Pancreas (tissue), 10 donors: ENCODE data around the gene POP4. TPM values are rescaled to one million over a fixed set of nuclear protein-coding genes. Genes with fewer than 3 reads are reported as not detected.

Source experiments
- ATAC-seq, 4 donors: fragments of 200-7000 bp; cut with Tn5 transposase; one replicate each; pipeline versions ENCODE4 v1.8.0 to v1.9.1; 2020; ENCODE audit warnings: mild to moderate bottlenecking in 4 of 4, moderate library complexity in 4 of 4
- DNase-seq, 6 donors: peaks; one replicate each; pipeline ENCODE4 v3.0.0-alpha.2; 2020
- FAIRE-seq: peaks from 2 replicates; lab custom pipeline; 2012; peaks lifted over from hg19 to GRCh38; lab: Jason Lieb, UNC
- H3K27ac ChIP-seq, 4 donors: fragments of 200-600 bp; sonication (generic); 1 replicate in 3 of 4; 2 replicates in 1 of 4; pipeline versions ENCODE4 v1.5.0 to v1.8.0; 2020
- H3K27me3 ChIP-seq, 4 donors: fragments of 200-600 bp; one replicate each; pipeline ENCODE4 v1.8.0; 2021
- H3K36me3 ChIP-seq, 3 donors: fragments of 200-600 bp; sonication (generic) in 1 of 3; one replicate each; pipeline versions ENCODE4 v1.5.0 to v1.8.0; 2020 to 2021
- H3K4me1 ChIP-seq, 3 donors: fragments of 200-600 bp; one replicate each; pipeline ENCODE4 v1.8.0; 2021
- H3K4me3 ChIP-seq, 4 donors: fragments of 200-600 bp; sonication (generic) in 2 of 4; one replicate each; pipeline versions ENCODE4 v1.5.0 to v1.8.0; 2020 to 2021
- H3K9me3 ChIP-seq, 4 donors: fragments of 200-600 bp; one replicate each; pipeline ENCODE4 v1.8.0; 2021
- WGBS, 2 donors: extraction: QIAGEN DNeasy Blood & Tissue Kit; methylation state at CpG; one replicate each; pipeline ENCODE4 v1.1.7; 2013; 5-methylcytosine and 5-hydroxymethylcytosine counted together
- intact Hi-C, 3 donors: fragments of 100-400 bp; cut with DNase I; formaldehyde crosslinking; loops; one replicate each; pipeline versions ENCODE4 v1.11.1 to v1.14.2; 2022
- polyA plus RNA-seq, 2 donors: library from polyadenylated mRNA; stranded (reverse); fragments of 200-250 nt; gene quantifications; one replicate each; pipeline ENCODE4 v1.2.3, GENCODE V29; 2013
- total RNA-seq, 6 donors: library from RNA; stranded (reverse); fragmentation: NEBNext Ultra II Directional in 4 of 6; extraction: Animal tissue kit (Norgen Biotek cat#: 25700) in 4 of 6; gene quantifications; one replicate each; pipeline versions ENCODE4 v1.2.1 to v1.2.4, GENCODE V29; 2021 to 2023
- TF ChIP-seq, protein P1 (sequence below), 4 donors: fragments of 200-600 bp; sonication (generic) in 3 of 4; IDR thresholded peaks; one replicate each; pipeline versions ENCODE4 v1.5.0 to v1.8.0; 2021; ENCODE audit warnings: antibody characterized with exemption in 4 of 4
- donor health status: healthy with polysubstance abuse.
- donor health status: DM: no; HTN: no; CAD: no; lungs with moderate emphysema.
- donor health status: DM: no; HTN: no; CAD: no.
- donor health status: control.
- donor health status: control.
- donor health status: Bipolar disorder and iron deficiency.
- donor health status: DM: yes; HTN: yes; CAD: no.
- donor health status: DM: no; HTN: no; CAD: no.
- donor health status: DM: no; HTN: no; CAD: no.
- donor health status: DM: yes; HTN: yes; CAD: no.

The POP4 gene
- total and polyA plus RNA-seq, 8 donors = 14.3 to 50.3 (median 25.0) TPM

DNA sequence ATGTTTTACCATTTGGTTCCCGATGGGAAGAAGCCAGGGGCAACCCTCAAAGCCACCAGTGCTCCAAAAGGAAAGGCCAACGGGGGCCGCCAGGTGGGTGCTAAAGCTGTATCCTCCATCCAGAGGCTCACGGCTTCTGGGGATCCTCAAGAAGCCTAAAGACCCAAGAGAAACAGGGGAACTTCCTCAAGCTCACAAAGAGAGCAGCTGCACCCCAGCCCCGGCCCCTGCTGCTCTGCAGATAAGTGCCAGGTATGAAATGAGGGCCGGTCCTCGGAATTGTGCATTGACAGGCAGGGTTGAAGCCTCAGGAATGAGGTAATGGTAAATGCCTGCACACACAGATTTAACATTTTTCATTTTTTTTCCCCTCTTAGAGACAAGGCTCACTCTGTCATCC is 8.0 kb upstream of the POP4 start:
- no peak for ATAC-seq
- Histone ChIP-seq H3K27ac (no peak overlapping the region), H3K4me1 (no peaks in the 10 kb centered on the region), H3K9me3 (no peaks in the 10 kb centered on the region), H3K27me3 (peaks cover 0 to 7% (median 2%) of the 10 kb centered on the region in 4 donors), H3K4me3 (no peak overlapping the region), H3K36me3 (no peaks in the 10 kb centered on the region)
- FAIRE-seq = no peak
- TF ChIP-seq, protein P1, sequence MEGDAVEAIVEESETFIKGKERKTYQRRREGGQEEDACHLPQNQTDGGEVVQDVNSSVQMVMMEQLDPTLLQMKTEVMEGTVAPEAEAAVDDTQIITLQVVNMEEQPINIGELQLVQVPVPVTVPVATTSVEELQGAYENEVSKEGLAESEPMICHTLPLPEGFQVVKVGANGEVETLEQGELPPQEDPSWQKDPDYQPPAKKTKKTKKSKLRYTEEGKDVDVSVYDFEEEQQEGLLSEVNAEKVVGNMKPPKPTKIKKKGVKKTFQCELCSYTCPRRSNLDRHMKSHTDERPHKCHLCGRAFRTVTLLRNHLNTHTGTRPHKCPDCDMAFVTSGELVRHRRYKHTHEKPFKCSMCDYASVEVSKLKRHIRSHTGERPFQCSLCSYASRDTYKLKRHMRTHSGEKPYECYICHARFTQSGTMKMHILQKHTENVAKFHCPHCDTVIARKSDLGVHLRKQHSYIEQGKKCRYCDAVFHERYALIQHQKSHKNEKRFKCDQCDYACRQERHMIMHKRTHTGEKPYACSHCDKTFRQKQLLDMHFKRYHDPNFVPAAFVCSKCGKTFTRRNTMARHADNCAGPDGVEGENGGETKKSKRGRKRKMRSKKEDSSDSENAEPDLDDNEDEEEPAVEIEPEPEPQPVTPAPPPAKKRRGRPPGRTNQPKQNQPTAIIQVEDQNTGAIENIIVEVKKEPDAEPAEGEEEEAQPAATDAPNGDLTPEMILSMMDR (IDR thresholded peaks at IDR 0.05) = no peak
- no peak for DNase-seq
- intact Hi-C loops = no loop called here
- WGBS, 2 donors = 19 to 25% methylated on average over 7 of the region's 7 CpGs

DNA sequence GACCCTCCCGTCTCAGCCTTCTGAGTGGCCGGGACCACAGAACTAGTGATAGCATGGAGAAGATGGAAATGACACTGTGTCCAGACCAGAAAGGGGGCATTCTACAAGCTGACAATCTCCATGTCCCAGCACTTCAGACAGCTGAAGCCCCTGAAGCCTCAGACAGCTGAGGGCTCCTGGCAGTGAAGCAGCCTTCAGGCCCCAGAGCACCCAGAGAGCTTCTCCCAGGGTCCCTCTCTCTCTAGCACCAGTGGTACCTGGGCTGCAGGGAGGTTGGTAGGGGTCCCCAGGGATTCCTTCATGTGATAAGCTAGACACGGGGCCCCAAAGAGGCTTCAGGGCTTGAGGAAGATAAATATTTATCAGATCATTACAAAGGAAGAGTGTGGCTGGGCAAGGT is 7.6 kb upstream of the POP4 start:
- Histone ChIP-seq H3K27me3 (peaks cover 0 to 7% (median 2%) of the 10 kb centered on the region in 4 donors), H3K4me3 (no peak overlapping the region), H3K36me3 (no peaks in the 10 kb centered on the region), H3K27ac (no peak overlapping the region), H3K4me1 (no peaks in the 10 kb centered on the region), H3K9me3 (no peaks in the 10 kb centered on the region)
- ATAC-seq = no peak
- no peak for DNase-seq
- WGBS, 2 donors = 33 to 38% methylated on average over 3 of the region's 3 CpGs
- TF ChIP-seq, protein P1 (IDR thresholded peaks at IDR 0.05) = no peak
- intact Hi-C loops = no loop called here
- FAIRE-seq = no peak

DNA sequence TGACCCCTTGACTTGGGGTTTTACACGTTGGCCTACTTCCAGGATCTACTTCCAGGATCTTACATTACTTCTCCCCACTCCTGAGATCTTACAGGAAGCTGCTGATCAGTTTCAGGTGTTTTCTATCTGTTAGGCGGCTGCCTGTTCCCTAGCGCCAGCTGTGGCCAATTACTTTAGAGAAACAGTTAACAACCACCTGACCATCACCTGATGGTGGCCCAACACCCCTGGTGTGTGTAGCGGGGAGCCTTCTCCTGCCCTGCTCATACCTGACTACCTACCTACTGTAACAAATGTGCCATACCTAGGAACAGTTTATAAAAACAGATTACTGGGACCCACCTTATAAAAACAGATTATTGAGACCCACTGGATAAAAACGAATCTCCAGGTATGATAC is 2.8 kb upstream of the POP4 start:
- no peak overlapping the region for H3K4me3 ChIP-seq
- TF ChIP-seq, protein P1 (IDR thresholded peaks at IDR 0.05) = no peak
- DNase-seq = no peak
- FAIRE-seq = no peak
- no peaks in the 10 kb centered on the region for H3K36me3 ChIP-seq
- intact Hi-C loops = no loop called here
- ATAC-seq = no peak
- 62 to 71% methylated on average over 5 of the region's 5 CpGs for WGBS, 2 donors
- peaks cover 0 to 15% (median 0%) of the 10 kb centered on the region in 3 donors for H3K4me1 ChIP-seq
- no peak overlapping the region for H3K27ac ChIP-seq
- H3K27me3 ChIP-seq = no peaks in the 10 kb centered on the region
- H3K9me3 ChIP-seq = no peaks in the 10 kb centered on the region

DNA sequence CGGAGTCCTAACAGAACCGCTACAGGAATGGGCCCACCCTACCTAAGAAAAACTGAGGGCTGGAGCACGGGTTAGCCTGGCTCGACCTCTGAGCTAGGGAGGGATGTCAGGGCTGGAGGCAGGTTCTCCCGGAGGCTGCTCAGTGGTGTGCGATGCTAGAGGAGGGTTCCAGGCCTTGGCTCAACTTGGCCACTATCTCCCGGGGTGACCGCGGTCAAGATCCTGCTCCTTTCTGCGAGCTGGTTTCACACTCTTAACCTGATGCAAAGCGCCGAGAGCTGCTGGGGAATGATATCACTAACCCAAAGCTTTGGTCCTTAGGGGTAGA is 301 bp downstream of the POP4 start:
- DNase-seq (no peak), ATAC-seq (peak; percentile 17 to 46 (median 36)), FAIRE-seq (no peak)
- Histone ChIP-seq H3K27me3 (no peaks in the 10 kb centered on the region), H3K36me3 (peaks cover 0 to 4% (median 0%) of the 10 kb centered on the region in 3 donors), H3K9me3 (no peaks in the 10 kb centered on the region), H3K4me1 (peaks cover 0 to 15% (median 0%) of the 10 kb centered on the region in 3 donors), H3K27ac (peak overlapping the region; percentile 89 to 95 (median 90)), H3K4me3 (peak overlapping the region; percentile 74 to 93 (median 86))
- intact Hi-C loops = no loop called here
- TF ChIP-seq, protein P1 (IDR thresholded peaks at IDR 0.05) = no peak
- 1% methylated on average over 12 of the region's 12 CpGs for WGBS, 2 donors

DNA sequence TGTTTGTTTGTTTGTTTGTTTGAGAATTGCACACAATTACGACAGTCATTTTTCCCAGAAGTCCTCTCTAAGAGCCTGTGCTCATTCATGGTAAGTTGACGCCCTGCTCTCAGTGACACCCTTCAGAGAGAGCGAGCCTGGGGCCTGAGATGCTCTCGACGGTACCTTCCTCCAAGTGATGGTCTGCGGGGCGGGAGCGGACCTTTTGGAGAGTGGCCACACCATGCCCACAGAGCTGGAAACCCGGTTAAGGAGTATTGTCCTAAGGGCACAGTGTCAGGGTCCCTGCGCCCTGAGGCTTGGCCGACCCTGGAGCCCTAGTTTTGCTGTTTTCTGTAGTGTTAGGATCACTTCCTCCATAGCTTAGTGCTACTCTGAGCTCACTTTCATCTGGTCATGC is 3.6 kb downstream of the POP4 start:
- ATAC-seq (no peak), DNase-seq (no peak), FAIRE-seq (no peak)
- H3K4me3 ChIP-seq = no peak overlapping the region
- no peaks in the 10 kb centered on the region for H3K9me3 ChIP-seq
- TF ChIP-seq, protein P1 (IDR thresholded peaks at IDR 0.05) = no peak
- peaks cover 5 to 27% (median 26%) of the 10 kb centered on the region in 3 donors for H3K36me3 ChIP-seq
- peaks cover 0 to 15% (median 0%) of the 10 kb centered on the region in 3 donors for H3K4me1 ChIP-seq
- 89 to 92% methylated on average over 11 of the region's 11 CpGs for WGBS, 2 donors
- H3K27me3 ChIP-seq = no peaks in the 10 kb centered on the region
- intact Hi-C loops = loop anchor here in 2 of 3 donors (5.0 to 10.0 kb wide), 3 partner anchors 55 to 108 kb away; partner anchors contain the start of genes C19orf12 (in 2 of the 2) and PLEKHF1 (in 1 of the 2)
- H3K27ac ChIP-seq = no peak overlapping the region
